Skeletal muscle cell (primary cell): ENCODE data around the gene GPX7.

Experiments
- DNase-seq: peaks from one replicate; pipeline ENCODE4 v3.0.0-alpha.2; 2010; ENCODE audit warnings: low read depth
- H3K4me3 ChIP-seq: 2 replicates; pipeline ENCODE4 v1.5.1; 2011; ENCODE audit warnings: low read depth, mild to moderate bottlenecking, control low read depth, low read length, moderate library complexity

Gene GPX7

DNA sequence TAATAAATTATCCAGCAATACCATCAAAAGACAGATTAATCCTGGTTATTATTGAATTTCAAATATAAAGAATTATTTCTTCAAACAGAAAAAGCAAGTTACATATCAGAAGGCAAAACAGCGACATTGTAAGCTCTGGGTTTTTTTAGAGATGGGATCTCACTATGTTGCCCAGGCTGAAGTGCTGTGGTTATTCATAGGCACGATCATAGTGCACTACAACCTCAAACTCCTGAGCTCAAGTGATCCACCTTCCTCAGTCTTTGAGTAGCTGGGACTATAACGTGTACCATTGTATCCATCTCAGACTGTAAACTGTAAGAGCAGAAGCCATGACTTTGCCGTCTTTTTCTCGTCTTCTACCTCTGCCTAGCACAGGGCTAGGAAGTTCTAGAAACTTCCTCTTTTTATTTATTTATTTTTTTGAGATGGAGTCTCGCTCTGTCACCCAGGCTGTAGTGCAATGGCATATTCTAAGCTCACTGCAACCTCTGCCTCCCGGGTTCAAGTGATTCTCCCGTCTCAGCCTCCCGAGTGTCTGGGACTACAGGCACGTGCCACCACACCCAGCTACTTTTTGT lies 20.0 kb upstream of the GPX7 start:
- DNase-seq, result no peak
- no peak overlapping the region for H3K4me3 ChIP-seq

DNA sequence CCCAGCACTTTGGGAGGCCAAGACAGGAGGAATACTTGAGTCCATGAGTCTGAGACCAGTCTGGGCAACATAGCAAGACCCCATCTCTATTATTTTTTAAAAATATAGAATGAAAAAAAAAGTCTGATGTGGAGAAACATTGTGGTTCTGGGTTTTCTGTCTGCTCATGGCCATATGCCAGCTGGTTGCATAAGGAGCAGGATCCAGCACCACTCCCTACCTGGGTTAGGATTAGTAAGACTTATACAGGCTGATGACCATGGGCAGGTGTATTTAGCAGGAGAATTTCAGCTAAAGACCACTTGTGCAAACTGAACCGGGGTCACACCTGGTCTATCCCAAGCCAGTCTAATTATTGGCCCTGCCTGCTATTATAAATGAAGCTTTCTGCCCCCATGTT lies 16.7 kb upstream of the GPX7 start:
- DNase-seq, result no peak
- no peak overlapping the region for H3K4me3 ChIP-seq

DNA sequence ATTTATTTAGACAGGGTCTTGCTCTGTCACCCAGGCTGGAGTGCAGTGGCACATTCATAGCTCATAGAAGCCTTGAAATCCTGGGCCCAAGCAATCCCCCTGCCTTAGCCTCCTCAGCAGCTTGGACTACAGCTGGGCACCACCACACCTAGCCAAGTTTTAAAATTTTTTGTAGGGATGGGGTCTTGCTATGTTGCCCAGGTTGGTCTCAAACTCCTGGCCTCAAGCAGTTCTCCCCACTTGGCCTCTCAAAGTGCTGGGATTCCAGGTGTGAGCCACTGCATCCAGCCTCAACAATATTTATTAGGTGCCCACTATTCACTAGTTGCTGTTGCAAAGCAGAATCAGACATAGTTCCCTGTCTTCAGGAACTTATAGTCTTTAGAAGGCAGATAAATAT lies 14.1 kb upstream of the GPX7 start:
- no peak overlapping the region for H3K4me3 ChIP-seq
- no peak for DNase-seq

DNA sequence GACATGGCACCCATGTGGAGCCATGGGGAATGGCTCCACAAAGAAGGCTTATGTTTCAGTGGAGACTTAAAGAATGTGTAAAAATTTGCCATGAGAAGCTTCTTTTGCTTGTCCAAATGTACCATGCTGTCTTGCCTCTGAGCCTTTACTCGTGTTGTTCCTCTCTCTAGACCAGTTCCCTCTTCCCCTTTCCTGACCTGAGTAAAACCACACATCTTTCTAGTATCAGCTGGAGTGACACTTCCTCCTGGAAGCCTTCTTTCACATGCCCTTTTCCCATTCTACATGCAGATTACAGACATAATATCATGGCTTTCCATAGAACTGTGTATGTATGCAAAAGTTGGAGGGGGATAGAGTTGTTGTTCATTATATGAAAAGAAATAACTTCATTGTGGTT lies 13.6 kb upstream of the GPX7 start:
- H3K4me3 ChIP-seq, result no peak overlapping the region
- no peak for DNase-seq

DNA sequence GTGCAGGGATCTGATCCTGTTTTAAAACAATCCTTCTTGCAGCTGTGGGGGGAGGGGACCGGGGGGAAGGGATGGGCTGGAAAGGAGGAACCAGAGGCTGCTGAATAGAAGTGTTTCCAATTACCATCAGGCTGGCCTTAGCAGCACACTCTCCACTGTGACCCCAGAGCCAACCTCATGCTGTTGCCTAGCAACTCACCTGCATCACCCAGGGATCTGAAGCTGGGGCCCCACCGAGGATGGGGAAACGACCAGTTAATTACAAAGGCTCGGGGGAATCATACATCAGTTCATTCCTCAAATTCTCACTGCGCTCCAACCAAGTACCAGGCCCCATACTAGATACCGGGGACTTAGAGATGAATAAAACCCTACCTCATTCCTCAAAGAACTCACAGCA lies 11.9 kb upstream of the GPX7 start:
- no peak overlapping the region for H3K4me3 ChIP-seq
- DNase-seq, result no peak

DNA sequence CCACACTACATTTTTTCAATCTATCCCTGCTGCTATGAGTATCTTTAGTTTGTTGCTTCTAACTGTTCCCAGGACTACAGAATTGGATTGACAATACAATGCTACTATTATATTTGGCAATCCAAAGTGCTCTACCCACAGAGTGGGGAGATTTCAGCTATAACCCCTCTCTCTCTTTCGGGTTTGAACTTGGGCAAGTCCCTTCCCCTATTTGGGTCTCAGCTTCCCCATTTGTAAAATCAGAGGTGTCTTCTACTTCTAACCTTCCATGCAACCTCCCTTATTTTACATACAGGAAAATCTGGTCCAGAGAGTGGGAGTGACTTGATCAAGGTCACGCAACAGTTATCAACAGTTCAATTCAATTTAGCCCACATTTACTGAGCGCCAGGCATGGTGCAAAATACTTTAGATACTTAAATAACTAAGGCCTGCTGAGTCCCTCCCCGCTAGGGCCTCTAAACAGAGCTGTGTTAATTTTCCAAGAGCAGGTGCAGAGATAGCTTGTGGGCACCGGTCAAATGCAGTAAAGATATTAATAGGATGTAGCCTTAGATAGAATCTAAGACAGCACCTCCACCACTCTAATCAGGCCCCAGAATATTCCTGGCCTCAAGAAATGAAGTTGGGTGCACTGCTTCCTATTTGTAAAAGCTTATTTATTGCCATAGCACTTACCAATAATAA lies 9.4 kb upstream of the GPX7 start:
- no peak for DNase-seq

DNA sequence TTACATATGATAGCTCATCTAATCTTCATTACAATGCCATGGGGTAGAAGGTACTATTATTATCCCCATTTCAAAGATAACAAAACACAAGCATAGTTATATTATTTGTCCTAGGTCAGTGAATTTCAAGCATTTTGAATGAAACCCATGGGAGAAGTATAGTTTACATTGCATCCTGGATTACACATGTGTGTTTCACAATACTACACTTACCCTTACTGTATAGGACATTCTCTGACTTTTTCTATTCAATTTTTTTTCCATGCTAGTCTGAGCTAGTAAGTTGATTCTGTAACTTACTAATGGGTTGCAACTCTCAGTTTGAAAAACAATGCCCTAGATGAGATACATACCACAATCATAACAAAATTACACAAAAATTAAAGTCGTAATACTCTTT lies 8.7 kb upstream of the GPX7 start:
- peak; percentile 18 for DNase-seq
- no peak overlapping the region for H3K4me3 ChIP-seq

More for the DNA sequence above, 9.4 kb upstream of the GPX7 start:
- H3K4me3 ChIP-seq, result no peak overlapping the region

DNA sequence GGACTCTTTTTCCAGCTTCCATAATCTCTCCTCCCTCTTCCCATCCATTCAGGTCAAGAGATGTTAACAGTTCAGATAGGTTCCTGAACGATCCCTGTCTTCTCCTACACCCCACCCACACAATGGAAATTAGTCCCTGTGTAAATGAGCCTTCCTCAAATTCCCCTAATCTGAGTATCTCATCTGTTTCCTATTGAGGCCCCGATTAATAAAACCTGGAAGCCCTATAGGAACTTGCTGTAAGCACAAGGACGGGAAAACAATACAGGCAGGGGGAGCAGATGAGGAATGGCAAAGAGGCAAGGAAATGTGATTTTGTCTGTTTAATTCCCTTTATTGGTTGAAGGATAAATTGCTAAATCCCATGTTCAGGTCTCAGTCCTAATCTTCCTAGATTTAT lies 7.1 kb upstream of the GPX7 start:
- no peak for DNase-seq
- H3K4me3 ChIP-seq, result no peak overlapping the region

DNA sequence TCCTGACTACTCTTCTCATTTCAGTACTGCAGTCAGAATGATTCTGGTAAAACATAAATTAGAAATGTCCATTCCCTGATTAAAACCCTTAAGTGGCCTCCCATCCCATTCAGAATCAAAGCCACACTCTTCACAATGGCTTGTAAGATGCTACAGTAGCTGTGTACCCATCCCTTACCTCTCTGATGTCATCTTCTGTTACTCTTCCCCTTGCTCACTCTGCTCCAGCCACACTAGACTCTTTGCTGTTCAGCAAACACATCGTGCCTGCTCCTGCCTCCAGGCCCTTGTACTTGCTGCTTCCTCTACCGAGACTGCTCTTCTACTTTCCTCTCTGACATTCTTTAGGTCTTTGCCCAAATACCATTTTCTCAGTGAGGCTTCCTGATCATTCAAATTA lies 4.3 kb upstream of the GPX7 start:
- H3K4me3 ChIP-seq, result no peak overlapping the region
- DNase-seq, result no peak

DNA sequence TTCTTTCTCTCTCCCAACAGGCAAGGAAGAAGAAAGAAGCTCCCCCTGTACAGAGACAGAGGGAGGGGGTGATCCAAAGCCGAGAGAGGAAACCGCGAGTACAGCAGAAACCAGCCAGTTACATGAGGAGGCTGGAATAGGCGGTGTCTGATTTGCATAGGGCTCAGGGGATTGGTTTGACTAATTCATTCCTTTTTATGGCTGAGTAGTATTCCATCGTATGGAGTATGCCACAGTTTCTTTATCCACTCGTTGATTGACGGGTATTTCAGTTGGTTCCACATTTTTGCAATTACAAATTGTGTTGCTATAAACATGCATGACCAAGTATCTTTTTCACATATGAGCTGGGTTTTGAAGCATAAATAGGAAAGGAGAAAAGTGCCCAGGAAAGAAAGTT lies 3.4 kb upstream of the GPX7 start:
- DNase-seq, result no peak
- H3K4me3 ChIP-seq, result no peak overlapping the region

DNA sequence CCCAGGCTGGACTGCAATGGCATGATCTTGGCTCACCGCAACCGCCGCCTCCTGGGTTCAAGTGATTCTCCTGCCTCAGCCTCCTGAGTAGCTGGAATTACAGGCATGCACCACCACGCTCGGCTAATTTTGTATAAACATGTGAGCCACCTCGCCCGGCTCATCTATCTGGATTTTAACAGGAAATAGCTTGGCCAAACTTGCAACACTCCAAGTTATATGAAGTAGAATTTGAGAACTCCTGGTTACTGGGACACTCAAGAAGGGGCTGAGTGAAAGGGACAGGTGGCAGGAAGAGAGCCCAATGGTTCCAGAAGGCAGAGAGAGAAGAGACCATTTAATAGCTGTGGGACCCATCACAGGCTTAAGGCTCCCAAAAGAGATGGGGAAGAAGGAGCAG lies 2.9 kb upstream of the GPX7 start:
- DNase-seq, result no peak
- H3K4me3 ChIP-seq, result no peak overlapping the region

DNA sequence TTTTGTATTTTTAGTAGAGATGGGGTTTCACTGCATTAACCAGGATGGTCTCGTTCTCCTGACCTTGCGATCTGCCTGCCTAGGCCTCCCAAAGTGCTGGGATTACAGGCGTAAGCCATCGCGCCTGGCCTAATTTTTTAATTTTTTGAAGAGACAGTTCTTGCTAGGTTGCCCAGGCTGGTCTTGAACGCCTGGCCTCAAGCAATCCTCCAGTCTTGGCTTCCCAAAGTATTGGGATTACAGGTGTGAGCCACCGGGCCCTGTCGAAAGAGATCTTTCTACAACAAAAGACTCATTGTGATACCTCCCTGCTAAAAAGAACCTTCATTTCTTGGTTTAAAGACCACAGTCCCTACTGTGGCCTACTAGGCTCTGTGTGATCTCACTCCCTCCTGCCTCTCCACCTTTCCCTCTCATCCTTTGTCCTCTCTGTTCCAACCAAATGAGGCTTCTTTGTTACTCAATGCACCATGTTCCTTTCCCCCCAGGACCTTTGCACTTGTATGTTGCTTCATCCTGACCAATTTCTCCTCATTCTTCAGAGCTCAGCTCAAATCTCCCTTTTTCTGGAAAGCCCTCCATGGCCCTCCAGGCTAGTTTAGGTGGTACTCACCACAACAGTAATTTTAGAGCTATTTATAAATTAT lies 1.5 kb upstream of the GPX7 start:
- H3K4me3 ChIP-seq, result no peak overlapping the region
- no peak for DNase-seq

DNA sequence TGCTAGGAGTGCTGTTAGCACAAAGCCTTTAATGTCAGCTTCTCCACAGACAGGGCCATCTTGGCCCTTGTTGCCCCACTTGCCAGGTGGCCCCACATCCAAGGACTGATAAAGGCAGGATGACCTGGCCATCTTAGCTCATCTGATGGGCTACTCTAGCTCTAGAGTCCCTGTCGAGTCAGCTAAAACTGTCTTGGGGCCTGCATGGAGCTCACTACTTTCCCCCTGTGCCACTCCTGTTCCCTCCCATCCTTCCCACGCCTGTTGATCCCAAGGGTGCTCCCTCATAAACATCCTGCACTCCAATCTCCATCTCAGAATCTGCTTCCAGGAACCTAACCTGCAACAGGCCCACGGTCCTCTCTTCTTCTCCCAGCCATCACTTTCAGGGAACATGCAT lies 652 bp upstream of the GPX7 start:
- no peak overlapping the region for H3K4me3 ChIP-seq
- no peak for DNase-seq

DNA sequence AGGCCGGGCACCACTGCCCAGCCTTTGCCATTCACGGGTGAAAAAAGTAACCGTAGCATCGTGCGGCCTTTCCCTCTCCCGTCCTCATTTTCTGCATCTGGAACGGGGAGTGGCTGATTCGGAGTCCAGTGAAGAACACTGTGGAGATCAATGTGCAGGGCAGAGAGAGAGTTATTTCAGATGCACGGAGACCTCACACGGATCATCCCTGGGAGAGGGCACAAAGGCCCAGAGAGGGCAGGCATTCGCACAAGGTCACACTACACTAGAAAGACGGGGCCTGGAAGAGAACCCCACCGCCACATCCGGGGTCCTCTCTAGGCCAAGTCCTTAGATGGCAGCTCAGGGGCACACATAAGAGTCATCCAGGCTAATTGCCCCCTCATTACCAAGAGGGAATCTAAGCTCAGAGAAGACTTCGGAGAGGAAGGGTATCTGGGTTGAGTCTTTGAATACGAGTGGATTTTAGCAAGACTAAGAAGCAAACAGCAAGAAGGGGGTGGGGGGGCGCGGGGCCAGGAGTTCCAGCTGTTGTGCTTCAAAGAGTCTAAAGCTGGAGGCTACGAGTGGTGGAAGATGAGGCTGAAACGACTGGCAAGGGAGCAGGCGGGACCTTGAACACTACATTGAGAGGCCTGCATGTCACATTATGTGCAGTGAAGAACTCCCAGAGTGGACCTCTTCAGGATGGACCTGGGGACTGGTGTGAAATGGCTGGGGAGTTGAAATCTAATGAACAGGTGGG lies 857 bp downstream of the GPX7 start:
- DNase-seq, result no peak
- peak overlapping the region; percentile 38 for H3K4me3 ChIP-seq

DNA sequence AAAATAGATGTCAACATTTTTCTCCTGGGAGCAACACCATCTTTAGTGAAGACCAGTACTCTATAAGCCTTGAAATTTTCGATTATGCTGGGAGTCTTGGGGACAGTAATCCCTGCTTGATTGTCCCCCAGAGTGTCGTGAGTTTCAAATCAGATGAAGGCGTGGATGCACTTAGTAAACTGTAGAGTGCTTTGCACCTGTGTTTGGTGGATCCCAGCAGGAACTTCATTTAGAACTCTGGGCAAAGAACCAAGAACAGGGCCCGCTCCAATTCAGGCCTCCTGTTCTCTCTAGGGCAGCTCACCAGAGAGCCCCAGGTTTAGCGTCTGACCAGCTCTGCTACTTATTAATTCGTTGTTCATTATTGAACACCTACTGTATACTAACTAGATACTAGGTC lies 1.5 kb downstream of the GPX7 start:
- no peak for DNase-seq
- no peak overlapping the region for H3K4me3 ChIP-seq

DNA sequence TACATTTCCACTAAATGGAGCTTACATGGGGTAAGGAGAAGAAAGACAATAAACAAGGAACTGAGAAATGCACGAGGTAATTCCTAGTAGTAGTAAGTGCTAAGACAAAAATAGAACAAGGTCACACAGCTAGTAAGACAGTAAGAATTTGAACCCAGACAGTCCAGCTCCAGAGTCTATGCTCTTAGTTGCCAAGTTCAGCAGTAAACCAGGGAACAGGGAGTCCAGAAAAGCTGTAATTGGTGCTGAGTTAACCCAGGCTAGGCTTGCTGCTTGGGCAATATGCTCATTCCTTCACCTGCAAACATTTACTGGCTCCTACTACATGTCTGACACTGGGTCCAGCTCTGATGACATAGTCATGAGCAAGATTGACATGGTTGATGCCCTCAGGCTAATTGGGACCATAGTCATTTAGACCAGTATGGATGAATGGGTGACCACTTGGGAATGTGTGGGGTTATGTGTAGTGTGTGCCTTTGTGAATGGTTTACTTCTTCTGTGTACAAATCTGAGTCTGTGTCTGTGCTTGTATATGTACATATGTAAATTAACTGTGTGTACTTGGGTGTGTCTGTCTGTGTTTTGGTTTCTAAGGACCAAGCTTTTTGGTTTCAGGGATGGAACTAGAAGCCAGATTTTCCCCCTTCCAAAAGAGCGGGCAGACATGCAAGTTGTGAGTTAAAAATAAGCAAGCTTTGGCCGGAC lies 2.0 kb downstream of the GPX7 start:
- no peak overlapping the region for H3K4me3 ChIP-seq

DNA sequence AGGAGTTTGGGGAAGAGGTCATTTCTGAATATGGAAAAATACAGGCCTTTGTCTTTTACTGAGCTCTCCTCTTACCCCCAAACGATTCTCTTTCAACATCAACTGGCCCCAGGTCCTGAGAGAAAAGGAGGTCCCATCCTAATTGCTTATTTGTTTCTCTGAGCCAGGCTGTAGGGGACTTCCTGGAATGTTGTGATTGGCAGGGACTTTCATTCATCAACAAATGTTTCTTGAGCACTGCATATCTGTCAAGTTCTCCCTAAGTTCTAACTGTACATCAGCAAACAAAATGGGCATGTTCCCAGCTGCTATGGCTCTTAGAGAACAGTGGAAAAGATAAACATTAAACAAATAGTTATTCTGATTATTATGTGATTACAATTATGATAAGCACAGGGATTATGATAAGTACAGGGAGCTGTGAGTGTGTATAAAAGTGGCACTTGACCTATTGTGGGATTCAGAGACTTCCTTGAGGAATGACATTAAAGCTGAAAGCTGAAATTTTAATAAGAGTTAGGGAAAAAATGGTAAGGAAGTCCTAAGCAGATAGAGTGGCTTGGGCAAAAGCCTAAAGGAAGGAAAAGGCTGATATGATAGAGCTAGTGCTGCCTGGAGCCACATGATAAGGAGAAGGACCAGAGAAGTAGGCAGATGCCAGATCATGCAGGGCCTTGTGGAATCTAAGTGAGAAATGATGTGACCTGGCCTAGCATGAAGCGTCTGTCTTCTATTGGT lies 11.6 kb downstream of the GPX7 start:
- no peak for DNase-seq
- no peak overlapping the region for H3K4me3 ChIP-seq

More for the DNA sequence above, 2.0 kb downstream of the GPX7 start:
- DNase-seq, result peak; percentile 11

DNA sequence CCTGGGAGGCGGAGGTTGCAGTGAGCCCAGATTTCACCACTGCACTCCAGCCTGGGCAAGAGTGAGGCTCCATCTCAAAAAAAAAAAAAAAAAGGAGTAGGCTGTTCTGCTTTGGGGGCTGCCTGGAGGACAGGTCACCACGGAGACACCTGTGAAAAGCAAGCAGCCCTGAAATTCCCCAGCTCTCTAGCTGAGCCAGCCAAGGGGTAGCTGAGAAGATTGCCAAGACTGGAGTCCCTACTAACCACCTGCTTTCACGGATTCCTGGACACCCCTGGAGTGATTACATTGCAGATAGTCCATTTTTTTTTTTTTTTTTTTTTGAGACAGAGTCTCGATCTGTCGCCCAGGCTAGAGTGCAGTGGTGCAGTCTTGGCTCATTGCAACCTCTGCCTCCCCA lies 12.5 kb downstream of the GPX7 start:
- no peak for DNase-seq
- no peak overlapping the region for H3K4me3 ChIP-seq

DNA sequence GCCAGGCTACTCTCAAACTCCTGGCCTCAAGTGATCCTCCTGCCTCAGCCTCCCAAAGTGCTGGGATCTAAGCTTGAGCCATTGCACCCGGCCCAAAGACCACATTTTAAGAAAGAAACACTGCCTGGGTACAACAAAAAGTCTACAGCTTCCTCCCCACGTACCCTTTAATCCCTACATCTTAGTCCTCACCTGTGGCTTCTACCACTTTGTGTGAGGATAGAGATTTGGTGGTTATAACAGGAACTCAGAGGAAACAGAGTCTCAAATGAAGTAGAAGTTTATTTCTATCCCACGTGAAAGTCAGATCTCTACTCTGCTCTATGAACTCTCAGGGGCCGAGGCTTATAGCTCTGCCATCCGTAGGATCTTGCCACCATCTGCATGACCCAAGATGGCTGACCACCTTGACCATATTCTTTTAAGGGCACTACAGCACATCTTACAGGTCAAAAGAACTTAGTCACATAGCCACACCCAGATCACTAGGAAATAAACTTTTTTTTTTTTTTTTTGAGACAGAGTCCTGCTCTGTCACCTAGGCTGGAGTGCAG lies 13.4 kb downstream of the GPX7 start:
- no peak overlapping the region for H3K4me3 ChIP-seq
- DNase-seq, result no peak
